GM12878 (cell line): ENCODE results near the gene TNFRSF14. TPM values are rescaled to one million over a fixed set of nuclear protein-coding genes. Genes with fewer than 3 reads are reported as not detected.

Experiments
- BACH1 ChIP-seq: fragments of 450-650 bp; IDR thresholded peaks from 2 replicates; pipeline ENCODE4 v1.6.1; 2017; ENCODE audit warnings: mild to moderate bottlenecking, borderline replicate concordance
- BMI1 ChIP-seq: fragments of 450-650 bp; IDR thresholded peaks from 2 replicates; pipeline ENCODE4 v1.6.1; 2016; ENCODE audit warnings: mild to moderate bottlenecking, moderate library complexity, borderline replicate concordance
- CREB1 ChIP-seq: IDR thresholded peaks from 2 replicates; pipeline ENCODE4 v1.6.1; 2012; ENCODE audit warnings: low read depth, mild to moderate bottlenecking, inconsistent platforms
- CTCF ChIP-seq, 3 experiments: IDR thresholded peaks in 2 of 3; conservative IDR thresholded peaks in 1 of 3; 2 replicates each; pipeline ENCODE4 v1.5.1; 2011; ENCODE audit warnings: low read depth in 3 of 3, low read length in 3 of 3, mild to moderate bottlenecking in 3 of 3, control low read depth in 2 of 3, moderate library complexity in 2 of 3, inconsistent platforms in 1 of 3, mixed read lengths in 1 of 3; ENCODE audit not compliant: control insufficient read depth in 2 of 3, insufficient read depth in 1 of 3; ENCODE audit errors: extremely low read depth in 1 of 3
- CUX1 ChIP-seq: IDR thresholded peaks from 2 replicates; pipeline ENCODE4 v1.6.1; 2012; ENCODE audit warnings: improper control_type of control experiment, low read depth, low read length; ENCODE audit not compliant: insufficient replicate concordance
- DPF2 ChIP-seq: fragments of 450-650 bp; IDR thresholded peaks from 2 replicates; pipeline ENCODE4 v1.6.1; 2017; ENCODE audit warnings: mild to moderate bottlenecking
- GABPA ChIP-seq: IDR thresholded peaks from 2 replicates; pipeline ENCODE4 v1.6.1; 2014; ENCODE audit warnings: antibody characterized with exemption, low read depth, mild to moderate bottlenecking, inconsistent platforms
- HDGF ChIP-seq: fragments of 450-650 bp; IDR thresholded peaks from 2 replicates; pipeline ENCODE4 v1.6.1; 2016; ENCODE audit warnings: antibody characterized with exemption
- IKZF1 ChIP-seq: fragments of 450-650 bp; conservative IDR thresholded peaks from 2 replicates; pipeline ENCODE4 v1.6.1; 2017; ENCODE audit warnings: antibody characterized with exemption, mild to moderate bottlenecking
- IKZF2 ChIP-seq, 2 experiments: fragments of 450-650 bp; IDR thresholded peaks; 2 replicates each; pipeline ENCODE4 v1.6.1; 2017; ENCODE audit warnings: mild to moderate bottlenecking in 2 of 2, moderate library complexity in 2 of 2
- IRF4 ChIP-seq: IDR thresholded peaks from 2 replicates; pipeline ENCODE4 v1.6.1; 2011; ENCODE audit warnings: low read depth, low read length
- KAT2A ChIP-seq: conservative IDR thresholded peaks from 2 replicates; pipeline ENCODE4 v1.6.1; 2011; ENCODE audit warnings: low read depth, low read length; ENCODE audit not compliant: control insufficient read depth
- MLLT1 ChIP-seq: fragments of 450-650 bp; IDR thresholded peaks from 2 replicates; pipeline ENCODE4 v1.6.1; 2016; ENCODE audit warnings: mild to moderate bottlenecking
- MTA2 ChIP-seq: fragments of 450-650 bp; IDR thresholded peaks from 2 replicates; pipeline ENCODE4 v1.6.1; 2016; ENCODE audit warnings: low read depth, mild to moderate bottlenecking, moderate library complexity
- MYB ChIP-seq: fragments of 150-350 bp; IDR thresholded peaks from 2 replicates; pipeline ENCODE4 v1.6.1; 2014; ENCODE audit warnings: mild to moderate bottlenecking, low read depth, low read length, borderline replicate concordance
- NFYA ChIP-seq: IDR thresholded peaks from 2 replicates; pipeline ENCODE4 v1.6.1; 2011; ENCODE audit warnings: low read depth, mild to moderate bottlenecking, low read length, improper control_type of control experiment, borderline replicate concordance
- PML ChIP-seq: IDR thresholded peaks from 2 replicates; pipeline ENCODE4 v1.6.1; 2012; ENCODE audit warnings: low read length, inconsistent platforms
- SMAD1 ChIP-seq: fragments of 450-650 bp; IDR thresholded peaks from 2 replicates; pipeline ENCODE4 v1.6.1; 2018; ENCODE audit warnings: mild to moderate bottlenecking, low read depth; ENCODE audit not compliant: partially characterized antibody
- TARDBP ChIP-seq: IDR thresholded peaks from 2 replicates; pipeline ENCODE4 v1.6.1; 2016; ENCODE audit warnings: borderline replicate concordance
- ZZZ3 ChIP-seq: IDR thresholded peaks from 2 replicates; pipeline ENCODE4 v1.6.1; 2011; ENCODE audit warnings: low read depth; ENCODE audit not compliant: control insufficient read depth, insufficient read length
- polyA plus RNA-seq, 11 experiments: library from polyadenylated mRNA; depleted of rRNA in 4 of 11; unstranded in 6 of 11; stranded (reverse) in 5 of 11; fragments of >200 nt; fragmentation: Nextera tagmentation in 4 of 11; fragmentation: Illumina TruSeq in 1 of 11; extraction: Ambion mirVana in 4 of 11; extraction: Trizol in 1 of 11; gene quantifications; 1 replicate in 1 of 11; 2 replicates in 10 of 11; pipeline versions ENCODE4 v1.2.1 to v1.2.3, GENCODE V29; 2011 to 2016; ENCODE audit warnings: inconsistent platforms in 2 of 11, missing spikeins in 2 of 11, low read depth in 1 of 11
- total RNA-seq, 4 experiments: library from RNA; depleted of rRNA in 3 of 4; stranded (reverse); fragments of >200 nt in 3 of 4; fragmentation: Illumina TruSeq in 1 of 4; extraction: Trizol in 1 of 4; gene quantifications; 2 replicates each; pipeline versions ENCODE4 v1.2.1 to v1.2.3, GENCODE V29; 2013 to 2021

TNFRSF14 gene
- total and polyA plus RNA-seq, 10 of the 15 experiments (the other 5 are each of a cell fraction or from before 2014, with no cell fraction given), result 0.43 to 114 (median 41.5) TPM

- TF ChIP-seq CUX1 (peak; percentile 48), CTCF (IDR thresholded peaks at IDR 0.05 in 2 of 3, conservative IDR thresholded peaks at IDR 0.05 in 1 of 3; ENCODE audit: control insufficient read depth in 2 of 3, extremely low read depth in 1 of 3, insufficient read depth in 1 of 3, low read depth in 3 of 3, low read length in 3 of 3) (no peak), IKZF1 (peak; percentile 91), SMAD1 (peak; percentile 62), PML (no peak), CREB1 (0 out of 2 replicates have a peak, but pooled peaks have one; percentile 5), HDGF (no peak), IKZF2 (IDR thresholded peaks at IDR 0.05) (peak; percentile 83 to 84), IRF4 (peak; percentile 41; the same call in 1 of the 2 replicates), BACH1 (0 out of 2 replicates have a peak, but pooled peaks have one; percentile 71), BMI1 (no peak), DPF2 (peak; percentile 73), TARDBP (no peak), MLLT1 (peak; percentile 60), KAT2A (no peak), MTA2 (peak; percentile 46; the same call in 1 of the 2 replicates), GABPA (no peak), ZZZ3 (no peak), MYB (no peak), NFYA (no peak)
These were observed 416 bp upstream of the TNFRSF14 start (continued) for GRCh38 chr1:2555634-2556276.
